ENCODE results near the gene HFM1.
A peak's percentile ranks its signal among the peaks of the same experiment; 100 is the strongest.
"Not testable (repeated sequence)": the region's sequence is repeated elsewhere in the genome, so short reads cannot be mapped to it uniquely, and the experiment has no call there.

HFM1 gene, protein sequence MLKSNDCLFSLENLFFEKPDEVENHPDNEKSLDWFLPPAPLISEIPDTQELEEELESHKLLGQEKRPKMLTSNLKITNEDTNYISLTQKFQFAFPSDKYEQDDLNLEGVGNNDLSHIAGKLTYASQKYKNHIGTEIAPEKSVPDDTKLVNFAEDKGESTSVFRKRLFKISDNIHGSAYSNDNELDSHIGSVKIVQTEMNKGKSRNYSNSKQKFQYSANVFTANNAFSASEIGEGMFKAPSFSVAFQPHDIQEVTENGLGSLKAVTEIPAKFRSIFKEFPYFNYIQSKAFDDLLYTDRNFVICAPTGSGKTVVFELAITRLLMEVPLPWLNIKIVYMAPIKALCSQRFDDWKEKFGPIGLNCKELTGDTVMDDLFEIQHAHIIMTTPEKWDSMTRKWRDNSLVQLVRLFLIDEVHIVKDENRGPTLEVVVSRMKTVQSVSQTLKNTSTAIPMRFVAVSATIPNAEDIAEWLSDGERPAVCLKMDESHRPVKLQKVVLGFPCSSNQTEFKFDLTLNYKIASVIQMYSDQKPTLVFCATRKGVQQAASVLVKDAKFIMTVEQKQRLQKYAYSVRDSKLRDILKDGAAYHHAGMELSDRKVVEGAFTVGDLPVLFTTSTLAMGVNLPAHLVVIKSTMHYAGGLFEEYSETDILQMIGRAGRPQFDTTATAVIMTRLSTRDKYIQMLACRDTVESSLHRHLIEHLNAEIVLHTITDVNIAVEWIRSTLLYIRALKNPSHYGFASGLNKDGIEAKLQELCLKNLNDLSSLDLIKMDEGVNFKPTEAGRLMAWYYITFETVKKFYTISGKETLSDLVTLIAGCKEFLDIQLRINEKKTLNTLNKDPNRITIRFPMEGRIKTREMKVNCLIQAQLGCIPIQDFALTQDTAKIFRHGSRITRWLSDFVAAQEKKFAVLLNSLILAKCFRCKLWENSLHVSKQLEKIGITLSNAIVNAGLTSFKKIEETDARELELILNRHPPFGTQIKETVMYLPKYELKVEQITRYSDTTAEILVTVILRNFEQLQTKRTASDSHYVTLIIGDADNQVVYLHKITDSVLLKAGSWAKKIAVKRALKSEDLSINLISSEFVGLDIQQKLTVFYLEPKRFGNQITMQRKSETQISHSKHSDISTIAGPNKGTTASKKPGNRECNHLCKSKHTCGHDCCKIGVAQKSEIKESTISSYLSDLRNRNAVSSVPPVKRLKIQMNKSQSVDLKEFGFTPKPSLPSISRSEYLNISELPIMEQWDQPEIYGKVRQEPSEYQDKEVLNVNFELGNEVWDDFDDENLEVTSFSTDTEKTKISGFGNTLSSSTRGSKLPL (N-terminal part only)
- total RNA-seq = 0 to 0.27 reads per million in 2 donors

DNA sequence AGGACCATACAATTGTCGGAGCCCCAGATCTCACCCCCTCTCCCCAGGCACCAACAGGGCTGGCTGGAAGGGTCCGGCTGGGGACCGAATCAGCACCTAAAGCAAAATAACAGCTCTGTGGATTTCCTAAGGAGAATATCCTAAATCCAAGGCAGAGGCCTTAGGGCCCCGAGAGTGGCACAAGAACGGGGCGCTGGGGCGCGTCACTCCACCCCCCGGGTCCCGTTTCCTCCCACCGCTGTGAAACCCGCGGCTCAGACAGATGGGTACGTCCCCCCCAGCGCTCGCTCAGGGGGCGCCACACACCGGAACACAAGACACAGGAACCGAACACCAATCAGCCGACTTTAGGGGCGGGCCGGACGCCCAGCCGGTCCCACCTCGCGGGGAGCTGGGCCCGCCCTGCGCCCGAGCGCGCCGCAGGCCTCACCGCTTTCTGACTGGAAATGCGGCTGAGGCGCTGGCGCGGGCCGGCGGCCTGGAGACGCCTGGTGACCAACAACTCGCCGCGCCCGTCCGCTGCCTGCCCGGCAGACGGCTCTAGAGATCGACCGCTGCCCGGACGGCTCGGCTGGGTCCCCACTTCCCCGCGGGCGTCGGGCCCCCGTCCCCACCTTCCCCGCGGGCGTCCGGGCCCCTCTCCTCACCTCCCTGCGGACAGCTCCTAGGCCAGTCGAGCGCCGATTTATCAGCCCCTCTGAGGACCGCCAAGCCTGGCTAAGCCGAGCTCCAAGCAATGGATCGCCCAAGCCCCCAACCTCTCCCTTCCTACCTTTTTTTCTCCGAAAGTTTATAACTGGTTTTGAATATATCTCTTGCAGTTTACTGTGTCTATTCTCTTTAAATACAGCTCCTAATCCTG lies at the start of gene HFM1:
TSS of gene HFM1 (minus strand) at position 687 of the 862 bp plus-strand sequence. CDS start 3,755 bp downstream, outside the sequence.
- peak in 2 of 5 experiments; percentile 51 to 58 for DNase-seq

DNA sequence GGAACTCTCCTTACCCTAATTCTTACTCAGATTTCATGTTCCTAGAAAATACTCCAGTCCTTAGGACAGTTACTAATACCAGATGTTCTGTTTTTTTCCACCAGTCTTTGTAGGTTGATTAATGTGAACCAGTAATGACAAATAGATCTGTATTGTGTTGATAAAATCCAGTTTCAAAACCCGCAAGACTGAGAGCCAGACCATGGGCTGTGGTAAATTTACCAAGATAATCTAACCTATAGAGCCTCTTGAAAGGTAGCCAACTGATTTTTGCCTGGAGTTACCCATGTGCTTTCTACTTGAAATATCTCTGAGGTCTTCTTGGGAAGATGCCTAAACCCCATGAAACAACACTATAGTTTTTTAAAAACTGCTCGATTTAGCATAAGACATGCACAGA lies 49.5 kb upstream of the HFM1 start:
- no peak for DNase-seq

DNA sequence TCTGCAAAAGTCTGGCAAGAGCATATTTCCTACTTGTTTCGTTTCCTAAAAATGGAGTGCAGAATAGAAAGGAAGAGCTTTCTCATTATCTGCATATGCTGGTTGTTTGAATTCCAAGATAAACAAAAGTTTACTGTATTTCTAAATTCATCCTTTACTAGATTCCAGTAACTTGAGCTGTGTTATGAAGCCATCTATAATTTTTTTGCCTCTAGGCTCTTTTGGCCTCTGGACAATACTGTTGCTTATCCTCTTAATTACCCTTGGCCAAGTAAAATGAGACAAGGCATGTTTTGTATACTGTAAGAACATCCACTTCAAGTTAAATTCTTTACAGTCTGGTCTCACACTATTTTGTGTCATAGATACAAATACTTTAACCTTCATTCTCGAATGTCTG lies 45.6 kb upstream of the HFM1 start:
- no peak for DNase-seq

DNA sequence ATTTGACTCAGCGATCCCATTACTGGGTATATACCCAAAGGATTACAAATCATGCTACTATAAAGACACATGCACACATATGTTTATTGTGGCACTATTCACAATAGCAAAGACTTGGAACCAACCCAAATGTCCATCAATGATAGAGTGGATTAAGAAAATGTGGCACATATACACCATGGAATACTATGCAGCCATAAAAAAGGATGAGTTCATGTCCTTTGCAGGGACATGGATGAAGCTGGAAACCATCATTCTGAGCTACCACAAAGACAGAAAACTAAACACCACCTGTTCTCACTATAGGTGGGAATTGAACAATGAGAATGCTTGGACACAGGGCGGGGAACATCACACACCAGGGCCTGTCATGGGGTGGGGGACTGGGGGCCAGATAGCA lies 43.1 kb upstream of the HFM1 start:
- DNase-seq = not testable (repeated sequence)

DNA sequence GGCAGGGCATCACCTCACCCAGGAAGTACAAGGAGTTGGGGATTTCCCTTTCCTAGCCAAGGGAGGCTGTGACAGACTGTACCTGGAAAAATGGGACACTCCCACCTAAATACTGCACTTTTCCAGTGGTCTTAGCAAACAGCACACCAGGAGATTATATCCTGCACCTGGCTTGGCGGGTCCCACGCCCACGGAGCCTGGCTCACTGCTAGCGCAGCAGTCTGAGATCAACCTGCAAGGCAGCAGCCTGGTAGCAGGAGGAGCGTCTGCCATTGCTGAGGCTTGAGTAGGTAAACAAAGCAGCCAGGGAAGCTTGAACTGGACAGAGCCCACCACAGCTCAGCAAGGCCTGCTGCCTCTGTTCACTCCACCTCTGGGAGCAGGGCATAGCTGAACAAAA lies 37.3 kb upstream of the HFM1 start:
- not testable (repeated sequence) for DNase-seq

DNA sequence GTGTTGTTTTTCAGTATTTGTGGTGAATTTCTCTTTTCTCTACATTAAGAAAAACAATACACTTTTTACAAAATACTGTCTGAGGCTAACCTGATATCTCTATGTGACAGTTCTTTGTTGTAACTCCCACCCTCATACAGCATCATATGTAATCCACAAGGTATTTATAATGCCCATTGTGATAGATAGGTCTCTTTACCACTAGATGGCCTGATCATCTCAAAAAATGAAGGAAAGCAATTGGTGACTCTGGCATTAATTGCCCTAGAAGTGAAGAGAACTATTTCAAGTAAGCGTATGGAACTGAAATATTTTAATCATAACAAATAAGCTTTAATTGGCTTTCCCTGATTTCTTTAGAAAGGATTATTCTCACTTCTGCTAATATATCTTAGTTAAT lies 36.2 kb upstream of the HFM1 start:
- DNase-seq = peak in 1 of 5 experiments; percentile 3

DNA sequence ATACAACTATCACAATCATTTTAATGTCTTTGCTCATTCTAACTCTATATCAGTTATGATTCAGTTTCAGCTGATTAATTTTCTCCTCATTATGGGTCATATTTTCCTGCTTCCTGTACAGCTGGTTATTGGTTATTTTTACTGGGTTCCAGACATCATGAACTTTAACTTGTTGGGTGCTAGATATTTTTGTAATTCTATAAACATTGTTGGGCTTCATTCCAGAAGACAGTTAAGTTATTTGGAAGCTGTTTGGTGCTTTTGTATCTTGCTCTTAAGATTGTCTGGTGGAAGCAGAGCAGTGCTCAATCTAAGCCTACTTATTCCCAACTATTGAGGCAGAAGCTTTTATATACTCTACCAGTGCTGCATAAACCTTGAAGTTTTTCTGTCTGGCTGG lies 34.4 kb upstream of the HFM1 start:
- no peak for DNase-seq

DNA sequence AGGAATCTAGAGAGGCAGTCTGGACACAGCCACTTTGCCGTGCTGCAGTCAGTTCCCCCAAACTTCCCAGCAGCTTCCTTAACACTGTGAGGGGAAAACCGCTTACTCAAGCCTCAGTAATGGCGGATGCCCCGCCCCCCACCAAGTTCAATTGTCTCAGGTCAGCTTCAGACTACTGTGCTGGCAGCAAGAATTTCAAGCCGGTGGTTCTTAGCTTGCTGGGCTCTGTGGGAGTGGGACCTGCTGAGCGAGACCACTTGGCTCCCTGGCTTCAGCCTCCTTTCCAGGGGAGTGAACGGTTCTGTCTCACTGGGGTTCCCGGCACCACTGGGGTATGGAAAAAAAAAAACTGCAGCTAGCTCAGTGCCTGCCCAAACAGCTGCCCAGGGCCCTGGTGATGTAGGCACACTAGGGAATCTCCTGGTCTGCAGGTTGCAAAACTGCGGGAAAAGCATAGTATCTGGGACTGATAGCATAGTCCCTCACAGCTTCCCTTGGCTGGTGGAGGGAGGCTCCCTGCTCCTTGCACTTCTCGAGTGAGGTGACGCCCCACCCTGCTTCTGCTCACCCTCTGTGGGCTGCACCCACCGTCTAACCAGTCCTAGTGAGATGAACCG lies 23.7 kb upstream of the HFM1 start:
- DNase-seq = no peak

DNA sequence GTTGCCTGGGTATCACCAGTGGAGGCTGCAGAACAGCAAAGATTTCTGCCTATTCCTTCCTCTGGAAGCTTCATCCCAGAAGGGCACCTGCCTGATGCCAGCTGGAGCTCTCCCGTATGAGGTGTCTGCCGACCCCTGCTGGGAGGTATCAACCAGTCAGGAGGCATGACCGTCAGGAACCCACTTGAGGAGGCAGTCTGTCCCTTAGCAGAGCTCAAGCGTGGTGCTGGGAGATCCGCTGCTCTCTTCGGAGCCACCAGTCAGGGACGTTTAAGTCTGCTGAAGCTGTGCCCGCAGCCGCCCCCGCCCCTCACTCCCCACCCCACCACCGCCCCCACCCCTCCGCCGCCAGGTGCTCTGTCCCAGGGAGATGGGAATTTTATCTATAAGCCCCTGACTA lies 23.1 kb upstream of the HFM1 start:
- no peak for DNase-seq

DNA sequence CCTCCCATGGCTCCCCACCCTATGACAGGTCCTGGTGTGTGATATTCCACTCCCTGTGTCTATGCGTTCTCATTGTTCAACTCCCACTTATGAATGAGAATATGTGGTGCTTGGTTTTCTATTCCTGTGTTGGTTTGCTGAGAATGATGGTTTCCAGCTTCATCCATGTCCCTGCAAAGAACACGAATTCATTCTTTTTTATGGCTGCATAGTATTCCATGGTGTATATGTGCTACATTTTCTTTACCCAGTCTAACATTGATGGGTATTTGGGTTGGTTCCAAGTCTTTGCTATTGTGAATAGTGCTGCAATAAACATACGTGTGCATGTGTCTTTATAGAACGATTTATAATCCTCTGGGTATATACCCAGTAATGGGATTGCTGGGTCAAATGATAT lies 17.9 kb upstream of the HFM1 start:
- DNase-seq = not testable (repeated sequence)

DNA sequence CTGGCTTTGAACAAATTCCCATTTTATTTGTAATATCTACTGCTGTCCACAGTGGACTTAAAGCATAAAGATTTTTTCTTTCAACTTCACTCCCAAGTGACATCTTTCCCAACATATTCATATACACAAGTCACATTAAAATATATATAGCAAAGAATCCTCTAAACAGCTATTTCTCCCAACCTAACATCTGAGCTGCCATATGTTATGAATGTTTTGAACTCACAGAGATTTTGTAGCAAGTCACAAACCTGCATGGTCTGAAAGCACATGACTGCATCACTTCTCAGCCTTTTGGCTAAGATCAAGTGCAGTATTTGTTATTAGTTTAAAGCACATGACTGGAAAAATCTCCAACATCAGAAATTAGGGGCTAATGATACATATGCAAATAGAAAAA lies 7.7 kb upstream of the HFM1 start:
- DNase-seq = no peak

DNA sequence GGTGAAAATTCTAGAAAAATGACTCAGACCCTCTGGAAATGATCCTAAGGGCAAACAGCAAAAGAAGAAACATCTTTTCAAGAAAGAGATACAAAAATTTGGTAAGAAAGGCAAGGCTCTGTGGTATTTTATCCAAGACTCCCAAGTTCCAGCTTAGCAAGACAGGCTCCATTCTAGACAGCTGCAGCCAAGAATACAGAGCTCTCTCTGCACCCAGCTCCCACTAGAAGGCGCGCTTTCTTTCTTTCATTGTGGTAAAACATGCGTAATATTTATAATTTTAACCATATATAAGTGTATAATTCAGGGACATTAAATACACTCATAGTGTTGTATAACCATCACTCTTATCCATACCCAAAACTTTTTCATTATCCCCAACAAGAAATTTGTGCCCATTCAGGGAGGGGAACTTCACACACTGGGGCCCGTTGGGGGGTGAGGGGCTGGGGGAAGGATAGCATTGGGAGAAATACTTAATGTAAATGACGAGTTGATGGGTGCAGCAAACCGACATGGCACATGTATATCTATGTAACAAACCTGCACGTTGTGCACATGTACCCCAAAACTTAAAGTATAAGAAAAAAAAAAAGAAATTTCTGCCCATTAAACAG lies 2.2 kb upstream of the HFM1 start:
- no peak for DNase-seq

DNA sequence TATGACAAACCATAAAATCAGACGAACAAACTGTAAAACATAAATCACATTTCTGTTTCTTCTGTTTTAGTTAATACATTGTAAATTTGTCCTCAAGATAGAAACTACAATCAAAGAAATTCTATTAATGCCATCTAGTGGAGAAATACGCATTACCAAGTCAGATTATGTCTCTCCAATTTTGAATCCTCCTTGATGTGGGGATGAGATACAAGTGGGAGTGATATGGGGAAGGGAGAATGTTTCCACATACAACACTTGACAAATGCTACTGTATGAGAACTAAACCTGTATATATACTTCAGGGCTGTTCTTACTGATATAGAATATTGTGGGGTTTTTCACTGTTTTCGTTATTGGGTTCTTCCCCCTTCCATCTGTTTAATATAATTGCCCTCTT lies 2.6 kb downstream of the HFM1 start:
- peak in 1 of 5 experiments; percentile 3 for DNase-seq

DNA sequence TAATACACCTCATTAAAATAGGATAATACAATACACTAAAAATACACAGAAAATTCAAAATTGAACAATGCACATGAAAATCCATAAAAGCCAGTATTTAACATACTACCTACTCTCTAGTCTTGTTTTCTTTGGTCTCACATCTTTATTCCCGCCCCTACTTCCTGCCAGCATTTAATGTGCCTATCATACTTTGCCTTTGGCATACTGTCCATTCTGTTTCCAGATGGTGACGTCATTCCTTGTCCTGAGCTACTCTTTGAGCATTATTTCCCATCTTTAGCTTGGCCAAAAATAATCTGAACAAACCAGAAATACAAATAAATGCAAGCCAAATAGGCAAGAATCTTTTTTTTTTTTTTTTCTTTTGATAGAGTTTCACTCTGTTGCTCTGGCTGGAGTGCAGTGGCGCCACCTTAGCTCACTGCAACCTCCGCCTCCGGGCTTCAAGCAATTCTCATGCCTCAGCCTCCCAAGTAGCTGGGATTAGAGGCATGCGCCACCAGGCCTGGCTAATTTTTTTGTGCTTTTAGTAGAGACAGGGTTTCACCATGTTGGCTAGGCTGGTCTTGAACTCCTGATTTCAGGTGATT lies 4.4 kb downstream of the HFM1 start:
- DNase-seq = no peak

DNA sequence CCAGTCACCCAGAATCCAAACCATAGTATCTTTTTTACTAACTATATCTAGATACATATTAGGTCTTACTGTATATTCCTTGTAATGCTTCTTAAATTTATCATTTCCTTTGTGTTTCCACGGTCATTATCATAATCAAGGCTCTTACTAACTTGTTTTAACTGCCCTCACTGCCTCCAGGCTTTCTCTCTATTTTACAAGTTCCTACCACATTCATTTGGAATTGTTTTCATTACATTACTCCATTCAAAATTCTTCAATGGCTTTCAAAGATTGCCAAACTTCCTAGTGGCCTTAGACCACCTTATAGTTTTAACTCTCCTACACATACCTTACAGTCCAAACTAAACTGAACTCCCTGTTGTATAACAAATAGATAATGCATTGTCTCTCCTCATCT lies 6.3 kb downstream of the HFM1 start:
- no peak for DNase-seq

DNA sequence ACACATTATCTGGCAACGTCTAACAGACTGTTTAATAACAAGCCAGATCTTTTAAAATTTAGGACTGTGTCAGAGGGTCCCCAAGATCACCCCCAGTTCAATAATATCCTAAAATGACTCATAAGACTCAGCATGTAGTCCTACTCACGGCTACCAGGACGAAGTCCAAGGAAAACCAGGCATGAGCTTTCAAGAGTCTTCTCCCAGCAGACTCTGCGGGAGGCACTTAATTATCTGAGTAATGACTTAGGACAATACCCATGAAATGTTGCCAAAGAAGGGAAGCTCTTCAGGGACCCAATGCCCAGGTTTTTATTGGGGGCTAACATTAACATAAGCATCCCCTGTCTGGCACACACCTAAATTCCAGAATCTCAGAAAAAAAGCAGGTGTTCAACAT lies 7.0 kb downstream of the HFM1 start:
- no peak for DNase-seq

DNA sequence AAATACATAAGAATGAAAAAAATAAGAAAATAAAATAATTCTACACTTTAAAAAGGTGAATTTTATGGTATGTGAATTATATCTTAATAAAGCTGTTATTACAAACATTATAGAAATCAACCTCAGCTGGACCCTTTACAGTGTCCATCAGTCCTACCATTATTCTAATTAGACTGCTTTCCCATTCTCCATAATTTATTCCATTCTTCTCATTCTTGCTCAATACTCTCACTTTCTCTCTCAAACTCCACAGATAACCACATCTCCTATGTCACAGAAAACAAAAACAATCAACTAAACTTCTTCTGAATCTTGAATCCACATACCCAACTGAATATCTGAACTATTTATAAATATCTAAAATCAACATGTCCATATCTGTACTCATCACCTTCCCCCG lies 11.6 kb downstream of the HFM1 start:
- no peak for DNase-seq

DNA sequence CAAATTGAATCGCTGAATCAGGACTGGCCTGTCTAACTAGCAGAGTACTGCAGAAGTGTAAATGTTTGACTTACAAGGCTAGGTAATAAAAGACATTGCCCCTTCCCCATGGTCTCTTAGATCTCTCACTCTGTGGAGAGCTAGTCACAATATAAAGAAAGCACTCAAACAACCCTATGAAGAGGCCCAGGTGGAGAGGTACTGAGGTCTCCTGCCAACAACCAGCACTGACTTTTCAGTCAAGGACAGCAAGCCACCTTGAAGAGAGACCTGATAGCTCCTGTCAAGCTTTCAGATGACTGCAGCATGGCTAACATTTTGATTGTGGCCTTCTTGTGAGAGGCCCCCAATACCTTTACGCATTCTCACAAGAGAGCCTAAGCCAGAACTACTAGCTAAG lies 18.5 kb downstream of the HFM1 start:
- no peak for DNase-seq

DNA sequence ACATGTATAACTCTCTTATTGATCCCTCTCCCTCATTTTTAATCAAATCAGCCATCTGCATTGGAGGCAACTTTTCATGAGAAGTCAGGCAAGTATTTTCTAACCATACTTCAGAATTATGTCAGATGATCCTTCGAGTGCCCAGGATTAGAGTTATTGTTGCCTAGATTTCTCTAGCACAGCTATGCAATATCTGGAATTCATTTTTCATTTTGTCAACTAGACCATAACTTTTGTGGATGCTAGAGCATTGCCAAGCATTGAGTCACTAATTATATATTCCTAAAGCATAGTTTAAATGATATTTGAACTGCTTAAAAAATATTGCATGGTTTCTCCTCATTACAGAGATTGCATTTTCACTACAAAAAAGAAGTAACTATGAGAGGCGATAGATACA lies 21.2 kb downstream of the HFM1 start:
- no peak for DNase-seq

DNA sequence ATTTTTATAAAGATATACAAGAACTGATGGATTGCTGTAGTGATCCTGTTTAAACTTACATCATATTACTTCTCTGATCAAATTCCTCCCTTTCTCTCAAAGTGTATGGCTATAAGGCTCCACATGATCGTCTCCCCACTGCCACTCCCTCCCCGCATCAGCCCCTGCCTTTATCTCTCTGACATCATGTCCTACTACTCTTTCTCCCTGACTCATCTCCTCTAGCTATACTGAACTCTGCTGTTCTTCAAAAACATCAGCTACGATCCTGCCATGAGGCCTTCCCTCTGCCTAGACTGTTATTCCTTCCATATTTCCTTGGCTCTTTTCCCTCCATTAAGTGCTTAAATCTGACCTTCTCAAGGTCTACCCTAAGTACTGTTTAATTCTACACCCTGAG lies 22.8 kb downstream of the HFM1 start:
- DNase-seq = no peak

DNA sequence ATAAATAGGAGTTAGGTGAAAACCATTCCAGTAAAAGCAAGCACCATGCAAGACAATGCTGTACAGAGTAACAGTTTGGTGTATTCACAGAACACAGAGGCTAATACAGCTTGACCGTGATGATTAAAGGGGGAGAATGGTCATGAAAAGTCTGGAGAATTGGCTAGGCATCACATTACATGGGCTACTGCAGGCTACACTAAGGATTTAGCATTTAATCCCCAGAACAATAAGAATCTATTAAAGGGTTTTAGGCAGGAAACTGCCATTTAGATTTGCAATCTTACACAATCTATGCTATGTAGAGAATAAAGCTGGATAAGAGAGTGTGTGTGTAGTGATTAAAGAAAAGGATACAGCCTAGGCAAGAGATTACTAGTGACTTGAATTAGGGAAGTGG lies 30.6 kb downstream of the HFM1 start:
- DNase-seq = no peak
